Measurements from ENCODE around the gene BANK1.

DNA sequence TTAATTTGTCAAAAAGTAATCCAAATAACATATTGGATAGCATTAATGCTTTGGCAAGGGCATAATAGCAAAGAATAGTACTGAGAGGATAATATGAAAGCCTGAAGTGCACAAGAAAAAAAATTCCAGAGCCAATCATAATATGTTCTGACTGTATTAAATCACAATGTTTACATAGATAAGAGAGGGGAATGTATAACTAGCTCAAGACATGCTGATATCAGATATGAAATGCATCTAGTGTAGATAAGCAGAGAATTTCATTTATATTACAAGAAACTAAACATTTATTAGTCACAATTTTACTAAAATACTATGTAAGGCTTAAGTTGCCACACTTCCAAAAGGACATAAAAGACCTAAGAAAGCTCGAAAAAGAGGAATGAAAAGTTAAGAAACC, 193.3 kb downstream of the BANK1 start:
- TF ChIP-seq, protein P1, sequence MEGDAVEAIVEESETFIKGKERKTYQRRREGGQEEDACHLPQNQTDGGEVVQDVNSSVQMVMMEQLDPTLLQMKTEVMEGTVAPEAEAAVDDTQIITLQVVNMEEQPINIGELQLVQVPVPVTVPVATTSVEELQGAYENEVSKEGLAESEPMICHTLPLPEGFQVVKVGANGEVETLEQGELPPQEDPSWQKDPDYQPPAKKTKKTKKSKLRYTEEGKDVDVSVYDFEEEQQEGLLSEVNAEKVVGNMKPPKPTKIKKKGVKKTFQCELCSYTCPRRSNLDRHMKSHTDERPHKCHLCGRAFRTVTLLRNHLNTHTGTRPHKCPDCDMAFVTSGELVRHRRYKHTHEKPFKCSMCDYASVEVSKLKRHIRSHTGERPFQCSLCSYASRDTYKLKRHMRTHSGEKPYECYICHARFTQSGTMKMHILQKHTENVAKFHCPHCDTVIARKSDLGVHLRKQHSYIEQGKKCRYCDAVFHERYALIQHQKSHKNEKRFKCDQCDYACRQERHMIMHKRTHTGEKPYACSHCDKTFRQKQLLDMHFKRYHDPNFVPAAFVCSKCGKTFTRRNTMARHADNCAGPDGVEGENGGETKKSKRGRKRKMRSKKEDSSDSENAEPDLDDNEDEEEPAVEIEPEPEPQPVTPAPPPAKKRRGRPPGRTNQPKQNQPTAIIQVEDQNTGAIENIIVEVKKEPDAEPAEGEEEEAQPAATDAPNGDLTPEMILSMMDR (IDR thresholded peaks at IDR 0.05): no peak
- no peak for TF ChIP-seq POLR2A (IDR thresholded peaks at IDR 0.05)
